Panc1 (cell line): Measurements from ENCODE around the gene OR56B1. TPM values are rescaled to one million over a fixed set of nuclear protein-coding genes. Genes with fewer than 3 reads are reported as not detected.
"Not testable (repeated sequence)": the region's sequence is repeated elsewhere in the genome, so short reads cannot be mapped to it uniquely, and the experiment has no call there.

Experiments
- ATAC-seq: fragments of 200-7000 bp; cut with Tn5 transposase; 2 replicates; pipeline ENCODE4 v1.9.1; 2020; ENCODE audit warnings: mild to moderate bottlenecking, moderate library complexity
- BruUV-seq: library from RNA; stranded (reverse); fragments of 400-500 nt; replicated peaks from 2 replicates; lab custom pipeline; 2021; lab: Mats Ljungman, UMichigan
- CTCF ChIA-PET: fragments of 300-600 bp; sonication (Branson Sonifier 250); formaldehyde crosslinking; loops from one replicate; lab custom pipeline; 2022; ENCODE audit warnings: antibody characterized with exemption; lab: Charles Lee
- POLR2A ChIA-PET: fragments of 300-600 bp; sonication (Branson Sonifier 250); formaldehyde crosslinking; loops from one replicate; lab custom pipeline; 2022; ENCODE audit warnings: antibody characterized with exemption; lab: Charles Lee
- DNase-seq: peaks from one replicate; pipeline ENCODE4 v3.0.0-alpha.2; 2010; ENCODE audit warnings: low read depth, low spot score
- H3K27ac ChIP-seq: 2 replicates; pipeline ENCODE4 v1.5.1; 2011; ENCODE audit warnings: mild to moderate bottlenecking, low read length, inconsistent platforms
- H3K27me3 ChIP-seq: fragments of 200-500 bp; sonication (Bioruptor generic); 2 replicates; pipeline ENCODE4 v1.6.0; 2014; ENCODE audit warnings: low read length, inconsistent platforms; ENCODE audit not compliant: control insufficient read depth, insufficient read depth
- H3K36me3 ChIP-seq: fragments of 200-500 bp; sonication (Bioruptor generic); 2 replicates; pipeline ENCODE4 v1.5.1; 2014; ENCODE audit warnings: inconsistent platforms, mild to moderate bottlenecking, low read length, moderate library complexity; ENCODE audit not compliant: control insufficient read depth, insufficient read depth
- H3K4me1 ChIP-seq: 2 replicates; pipeline ENCODE4 v1.5.1; 2011; ENCODE audit warnings: inconsistent platforms, mild to moderate bottlenecking, low read length, moderate library complexity; ENCODE audit not compliant: control insufficient read depth, insufficient read depth
- H3K4me3 ChIP-seq, 2 experiments: 2 replicates each; pipeline ENCODE4 v1.5.1; 2011 to 2012; ENCODE audit warnings: low read depth in 2 of 2, low read length in 2 of 2, mild to moderate bottlenecking in 2 of 2, inconsistent platforms in 1 of 2, moderate library complexity in 1 of 2
- H3K9me3 ChIP-seq: fragments of 200-500 bp; sonication (Bioruptor generic); 2 replicates; pipeline ENCODE4 v1.5.1; 2014; ENCODE audit warnings: low read depth, mild to moderate bottlenecking, inconsistent platforms, low read length, moderate library complexity; ENCODE audit not compliant: control insufficient read depth, insufficient read depth
- CTCF ChIP-seq: fragments of 450-650 bp; IDR thresholded peaks from 2 replicates; pipeline ENCODE4 v1.5.1; 2017; ENCODE audit warnings: mild to moderate bottlenecking
- POLR2AphosphoS5 ChIP-seq: IDR thresholded peaks from 2 replicates; pipeline ENCODE4 v1.6.1; 2012; ENCODE audit warnings: mild to moderate bottlenecking, low read depth, low read length, moderate library complexity
- REST ChIP-seq, 2 experiments: IDR thresholded peaks; 2 replicates each; pipeline ENCODE4 v1.6.1; 2011 to 2012; ENCODE audit warnings: low read depth in 2 of 2, control low read depth in 1 of 2, low read length in 1 of 2, mild to moderate bottlenecking in 1 of 2, moderate library complexity in 1 of 2; ENCODE audit not compliant: insufficient read depth in 1 of 2
- SIN3A ChIP-seq: IDR thresholded peaks from 2 replicates; pipeline ENCODE4 v1.6.1; 2012; ENCODE audit warnings: low read depth, mild to moderate bottlenecking, low read length, moderate library complexity, borderline replicate concordance; ENCODE audit not compliant: insufficient read depth
- TCF7L2 ChIP-seq: IDR thresholded peaks from 2 replicates; pipeline ENCODE4 v1.6.1; 2011; ENCODE audit warnings: mild to moderate bottlenecking, low read depth, low read length, inconsistent platforms
- in situ Hi-C: cut with HindIII; loops from 2 replicates; pipeline ENCODE4 v1.10.0; 2016; ENCODE audit warnings: low sequenced_read_pairs, low pct_unique_long_range_greater_than_20kb
- intact Hi-C: fragments of 100-400 bp; cut with micrococcal nuclease; formaldehyde crosslinking; loops from one replicate; pipeline ENCODE4 v1.10.0; 2022; ENCODE audit not compliant: unreplicated experiment
- total RNA-seq: library from RNA; stranded (reverse); gene quantifications from one replicate; pipeline ENCODE4 v1.2.1, GENCODE V29; 2021; ENCODE audit not compliant: unreplicated experiment

OR56B1 gene
- total RNA-seq, 1 experiment from 2014 or later: not detected

DNA sequence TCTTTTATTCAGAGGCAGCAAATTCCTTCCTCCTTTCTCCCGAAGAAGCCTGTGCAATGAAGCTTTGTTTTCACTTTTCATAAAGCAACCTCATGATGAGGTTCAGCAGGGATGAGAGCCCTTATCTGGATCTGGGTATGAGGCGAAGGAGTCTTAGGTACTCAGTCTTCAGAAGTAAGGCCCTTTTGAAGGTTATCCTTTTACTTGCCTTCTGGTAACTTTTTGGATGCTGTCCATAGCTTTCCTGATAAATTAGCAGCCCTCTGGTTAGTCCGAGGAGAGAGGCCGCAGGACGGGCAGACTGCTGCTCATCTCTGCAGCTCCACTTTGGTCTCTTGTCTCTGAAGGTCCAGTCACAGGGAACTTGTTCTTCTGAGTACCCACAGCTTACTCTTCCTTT, 45.5 kb upstream of the OR56B1 start:
- BruUV-seq: no TSS peak
- TF ChIP-seq CTCF (no peak), SIN3A (no peak), REST (IDR thresholded peaks at IDR 0.05; ENCODE audit: insufficient read depth in 1 of 2, low read depth in 2 of 2, low read length in 1 of 2) (no peak), TCF7L2 (no peak), POLR2AphosphoS5 (no peak)
- ChIA-PET CTCF (no interaction called here), POLR2A (interaction anchor here (0.6 kb wide), 1 partner anchor 363 kb away, joined by 6 read pairs; no protein-coding TSS in a partner anchor)
- Histone ChIP-seq H3K9me3 (no peaks in the 10 kb centered on the region), H3K36me3 (no peaks in the 10 kb centered on the region), H3K4me1 (peaks cover 3% of the 10 kb centered on the region; the same call in 1 of the 2 replicates), H3K27me3 (peaks cover 2% of the 10 kb centered on the region), H3K4me3 (no peak overlapping the region; a peak in 1 of 4 replicates), H3K27ac (no peak overlapping the region)
- no peak for ATAC-seq
- no peak for DNase-seq
- in situ Hi-C loops (no loop called here), intact Hi-C loops (no loop called here)

DNA sequence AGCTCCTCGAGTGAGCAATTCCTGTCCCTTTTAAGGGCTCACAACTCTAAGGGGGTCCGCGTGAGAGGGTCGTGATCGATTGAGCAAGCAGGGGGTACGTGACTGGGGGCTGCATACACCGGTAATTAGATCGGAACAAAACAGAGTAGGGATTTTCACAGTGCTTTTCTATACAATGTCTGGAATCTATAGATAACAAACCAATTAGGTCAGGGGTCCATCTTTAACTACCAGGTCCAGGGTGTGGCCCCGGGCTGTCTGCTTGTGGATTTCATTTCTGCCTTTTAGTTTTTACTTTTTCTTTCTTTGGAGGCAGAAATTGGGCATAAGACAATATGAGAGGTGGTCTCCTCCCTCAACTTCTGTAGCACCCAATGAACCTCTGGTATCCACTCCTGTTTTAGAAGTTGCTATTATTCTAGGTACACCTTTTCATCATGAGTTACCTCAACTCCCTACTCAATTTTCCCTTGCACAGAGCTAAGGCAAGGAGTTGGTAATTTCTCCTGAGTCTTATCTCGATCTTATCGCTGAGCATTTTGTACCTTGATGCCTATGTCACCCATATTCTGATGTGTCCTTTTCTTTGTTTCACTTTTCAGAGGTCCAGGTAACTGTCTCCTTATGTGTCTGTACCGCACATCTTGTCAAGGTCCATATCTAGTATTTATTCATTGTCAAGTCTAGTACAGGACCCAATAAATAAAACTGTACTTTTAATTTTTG, 44.8 kb upstream of the OR56B1 start:
- H3K4me3 ChIP-seq: not testable (repeated sequence)

GRCh38 chr11:5691964-5692361, 44.3 kb upstream of the OR56B1 start:
- in situ Hi-C loops: no loop called here
- ATAC-seq (no peak), DNase-seq (no peak)
- intact Hi-C loops: no loop called here
- POLR2A ChIA-PET: no interaction called here
- CTCF ChIA-PET: no interaction called here
- Histone ChIP-seq H3K36me3 (no peaks in the 10 kb centered on the region), H3K9me3 (no peaks in the 10 kb centered on the region), H3K27ac (no peak overlapping the region), H3K4me1 (no peaks in the 10 kb centered on the region), H3K4me3 (no peak overlapping the region), H3K27me3 (peaks cover 10% of the 10 kb centered on the region)
- BruUV-seq: no TSS peak
- TF ChIP-seq POLR2AphosphoS5 (no peak), SIN3A (no peak)

More for the DNA sequence above, 44.8 kb upstream of the OR56B1 start:
- H3K9me3 ChIP-seq, H3K36me3 ChIP-seq, DNase-seq, H3K27ac ChIP-seq, H3K4me1 ChIP-seq, H3K27me3 ChIP-seq, in situ Hi-C loops, BruUV-seq, POLR2A ChIA-PET, intact Hi-C loops, ATAC-seq, CTCF ChIA-PET: not testable (repeated sequence)
